PFSK-1 (cell line): ENCODE data around the gene MAPK4.

Experiments used
- FOXP2 ChIP-seq: optimal IDR thresholded peaks from 2 replicates; pipeline ENCODE3; 2011; ENCODE audit warnings: borderline replicate concordance, control low read depth, inconsistent platforms; ENCODE audit not compliant: insufficient read depth; ENCODE audit errors: extremely low read length, extremely low read depth
- POLR2AphosphoS5 ChIP-seq: IDR thresholded peaks from 2 replicates; pipeline ENCODE4 v1.6.1; 2012; ENCODE audit warnings: low read depth, mild to moderate bottlenecking, control low read depth, low read length, moderate library complexity
- REST ChIP-seq, 2 experiments: IDR thresholded peaks; 2 replicates each; pipeline versions ENCODE4 v1.6.1 to v1.8.0; 2011 to 2012; ENCODE audit warnings: low read depth in 2 of 2, low read length in 2 of 2, control low read depth in 1 of 2, inconsistent platforms in 1 of 2, mild to moderate bottlenecking in 1 of 2, moderate library complexity in 1 of 2; ENCODE audit not compliant: insufficient read depth in 1 of 2
- SIN3A ChIP-seq: IDR thresholded peaks from 2 replicates; pipeline ENCODE4 v1.6.1; 2012; ENCODE audit warnings: mild to moderate bottlenecking, low read length, moderate library complexity, borderline replicate concordance; ENCODE audit not compliant: insufficient read depth
- TAF1 ChIP-seq: IDR thresholded peaks from 2 replicates; pipeline ENCODE4 v1.6.1; 2012; ENCODE audit warnings: low read length, control low read depth, borderline replicate concordance; ENCODE audit not compliant: insufficient read depth

Gene MAPK4

GRCh38 chr18:50749421-50749820 lies 189.5 kb downstream of the MAPK4 start:
- TF ChIP-seq REST (IDR thresholded peaks at IDR 0.05; ENCODE audit: insufficient read depth in 1 of 2, low read depth in 2 of 2, low read length in 2 of 2) (no peak), FOXP2 (no peak), SIN3A (no peak), TAF1 (no peak), POLR2AphosphoS5 (no peak)

GRCh38 chr18:50749945-50750344 lies 190.1 kb downstream of the MAPK4 start:
- no peak for TF ChIP-seq POLR2AphosphoS5
- no peak for TF ChIP-seq REST (IDR thresholded peaks at IDR 0.05; ENCODE audit: insufficient read depth in 1 of 2, low read depth in 2 of 2, low read length in 2 of 2)
- no peak for TF ChIP-seq TAF1
- TF ChIP-seq FOXP2: no peak
- TF ChIP-seq SIN3A: no peak

DNA sequence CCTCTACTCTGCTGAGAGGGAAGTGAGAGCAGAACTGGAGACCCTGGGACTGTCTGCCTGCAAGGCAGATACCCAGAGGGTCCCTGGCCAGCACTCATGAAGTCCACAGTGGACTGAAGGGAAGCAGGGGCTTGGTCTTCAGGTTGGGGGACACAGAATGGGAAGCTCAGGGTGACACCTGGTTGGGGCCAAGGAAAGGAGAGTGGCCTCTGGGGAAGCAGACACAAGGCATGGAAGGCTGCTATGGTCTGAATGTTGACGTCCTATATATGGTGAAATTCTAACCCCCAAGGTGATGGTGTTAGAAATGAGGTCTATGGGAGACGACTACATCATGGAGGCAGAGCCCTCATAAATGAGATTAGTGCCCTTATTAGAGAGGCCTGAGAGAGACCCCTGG lies 190.7 kb downstream of the MAPK4 start:
- TF ChIP-seq REST (IDR thresholded peaks at IDR 0.05; ENCODE audit: insufficient read depth in 1 of 2, low read depth in 2 of 2, low read length in 2 of 2) (no peak), FOXP2 (no peak), TAF1 (no peak), SIN3A (no peak), POLR2AphosphoS5 (no peak)

DNA sequence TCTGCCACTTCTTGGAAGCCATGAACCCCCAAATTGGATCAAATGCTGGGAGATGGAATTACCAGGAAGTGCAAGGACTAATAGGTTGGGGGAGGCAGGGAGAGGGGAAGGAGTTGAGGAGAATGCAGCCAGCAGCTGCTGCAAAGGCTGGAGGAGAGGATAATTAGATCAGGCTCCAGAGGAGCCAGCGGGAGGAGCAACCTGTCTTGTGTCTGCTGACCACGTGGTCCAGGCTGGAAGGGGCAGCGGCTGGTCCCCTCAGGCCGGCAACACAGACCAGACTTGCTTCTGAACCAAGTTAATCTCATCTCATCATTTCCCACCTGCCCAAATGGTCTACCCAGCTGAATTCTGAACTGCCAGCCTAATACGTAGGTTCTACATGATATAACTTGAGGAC lies 191.6 kb downstream of the MAPK4 start:
- TF ChIP-seq FOXP2: no peak
- no peak for TF ChIP-seq POLR2AphosphoS5
- TF ChIP-seq TAF1: no peak
- TF ChIP-seq SIN3A: no peak
- no peak for TF ChIP-seq REST (IDR thresholded peaks at IDR 0.05; ENCODE audit: insufficient read depth in 1 of 2, low read depth in 2 of 2, low read length in 2 of 2)

- TF ChIP-seq TAF1: no peak
- no peak for TF ChIP-seq POLR2AphosphoS5
- no peak for TF ChIP-seq SIN3A
- TF ChIP-seq REST (IDR thresholded peaks at IDR 0.05; ENCODE audit: insufficient read depth in 1 of 2, low read depth in 2 of 2, low read length in 2 of 2): no peak
- TF ChIP-seq FOXP2: no peak
Measured at GRCh38 chr18:50751947-50752346, 192.1 kb downstream of the MAPK4 start.
